HL-60 (cell line): ENCODE data around the gene LDB2.

Source experiments
- DNase-seq, 2 experiments: peaks; one replicate each; pipeline ENCODE4 v3.0.0-alpha.2; 2010 to 2020; ENCODE audit warnings: low read depth in 1 of 2, low spot score in 1 of 2
- H3K27ac ChIP-seq: fragments of 250-450 bp; sonication (Bioruptor Pico); replicated peaks from 2 replicates; pipeline ENCODE4 v1.5.1; 2020; ENCODE audit warnings: mild to moderate bottlenecking, moderate library complexity
- H3K27me3 ChIP-seq: fragments of 250-450 bp; sonication (Bioruptor Pico); 2 replicates; pipeline ENCODE4 v1.5.1; 2021; ENCODE audit warnings: mild to moderate bottlenecking, moderate library complexity; ENCODE audit not compliant: insufficient read depth, poor library complexity, severe bottlenecking
- H3K4me3 ChIP-seq: replicated peaks from 2 replicates; pipeline ENCODE4 v1.5.1; 2011; ENCODE audit warnings: mild to moderate bottlenecking, control low read depth, low read length; ENCODE audit not compliant: insufficient read depth
- GABPA ChIP-seq: IDR thresholded peaks from 2 replicates; pipeline ENCODE4 v1.6.1; 2012; ENCODE audit warnings: low read depth
- POLR2AphosphoS5 ChIP-seq: IDR thresholded peaks from 2 replicates; pipeline ENCODE4 v1.6.1; 2012; ENCODE audit warnings: low read depth
- SPI1 ChIP-seq: IDR thresholded peaks from 2 replicates; pipeline ENCODE4 v1.6.1; 2012; ENCODE audit warnings: low read depth, mild to moderate bottlenecking, borderline replicate concordance
- TF ChIP-seq, protein P1 (sequence below): IDR thresholded peaks from one replicate; pipeline ENCODE4 v1.5.1; 2011; ENCODE audit warnings: low read length, control low read depth, inconsistent platforms; ENCODE audit not compliant: insufficient read depth
- TF ChIP-seq, protein P2 (sequence below): IDR thresholded peaks from 2 replicates; pipeline ENCODE4 v1.6.1; 2012; ENCODE audit warnings: low read depth; ENCODE audit not compliant: insufficient replicate concordance

Gene LDB2

GRCh38 chr4:16732741-16733140 lies 165.7 kb downstream of the LDB2 start:
- TF ChIP-seq, protein P1, sequence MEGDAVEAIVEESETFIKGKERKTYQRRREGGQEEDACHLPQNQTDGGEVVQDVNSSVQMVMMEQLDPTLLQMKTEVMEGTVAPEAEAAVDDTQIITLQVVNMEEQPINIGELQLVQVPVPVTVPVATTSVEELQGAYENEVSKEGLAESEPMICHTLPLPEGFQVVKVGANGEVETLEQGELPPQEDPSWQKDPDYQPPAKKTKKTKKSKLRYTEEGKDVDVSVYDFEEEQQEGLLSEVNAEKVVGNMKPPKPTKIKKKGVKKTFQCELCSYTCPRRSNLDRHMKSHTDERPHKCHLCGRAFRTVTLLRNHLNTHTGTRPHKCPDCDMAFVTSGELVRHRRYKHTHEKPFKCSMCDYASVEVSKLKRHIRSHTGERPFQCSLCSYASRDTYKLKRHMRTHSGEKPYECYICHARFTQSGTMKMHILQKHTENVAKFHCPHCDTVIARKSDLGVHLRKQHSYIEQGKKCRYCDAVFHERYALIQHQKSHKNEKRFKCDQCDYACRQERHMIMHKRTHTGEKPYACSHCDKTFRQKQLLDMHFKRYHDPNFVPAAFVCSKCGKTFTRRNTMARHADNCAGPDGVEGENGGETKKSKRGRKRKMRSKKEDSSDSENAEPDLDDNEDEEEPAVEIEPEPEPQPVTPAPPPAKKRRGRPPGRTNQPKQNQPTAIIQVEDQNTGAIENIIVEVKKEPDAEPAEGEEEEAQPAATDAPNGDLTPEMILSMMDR, result no peak
- TF ChIP-seq, protein P2, sequence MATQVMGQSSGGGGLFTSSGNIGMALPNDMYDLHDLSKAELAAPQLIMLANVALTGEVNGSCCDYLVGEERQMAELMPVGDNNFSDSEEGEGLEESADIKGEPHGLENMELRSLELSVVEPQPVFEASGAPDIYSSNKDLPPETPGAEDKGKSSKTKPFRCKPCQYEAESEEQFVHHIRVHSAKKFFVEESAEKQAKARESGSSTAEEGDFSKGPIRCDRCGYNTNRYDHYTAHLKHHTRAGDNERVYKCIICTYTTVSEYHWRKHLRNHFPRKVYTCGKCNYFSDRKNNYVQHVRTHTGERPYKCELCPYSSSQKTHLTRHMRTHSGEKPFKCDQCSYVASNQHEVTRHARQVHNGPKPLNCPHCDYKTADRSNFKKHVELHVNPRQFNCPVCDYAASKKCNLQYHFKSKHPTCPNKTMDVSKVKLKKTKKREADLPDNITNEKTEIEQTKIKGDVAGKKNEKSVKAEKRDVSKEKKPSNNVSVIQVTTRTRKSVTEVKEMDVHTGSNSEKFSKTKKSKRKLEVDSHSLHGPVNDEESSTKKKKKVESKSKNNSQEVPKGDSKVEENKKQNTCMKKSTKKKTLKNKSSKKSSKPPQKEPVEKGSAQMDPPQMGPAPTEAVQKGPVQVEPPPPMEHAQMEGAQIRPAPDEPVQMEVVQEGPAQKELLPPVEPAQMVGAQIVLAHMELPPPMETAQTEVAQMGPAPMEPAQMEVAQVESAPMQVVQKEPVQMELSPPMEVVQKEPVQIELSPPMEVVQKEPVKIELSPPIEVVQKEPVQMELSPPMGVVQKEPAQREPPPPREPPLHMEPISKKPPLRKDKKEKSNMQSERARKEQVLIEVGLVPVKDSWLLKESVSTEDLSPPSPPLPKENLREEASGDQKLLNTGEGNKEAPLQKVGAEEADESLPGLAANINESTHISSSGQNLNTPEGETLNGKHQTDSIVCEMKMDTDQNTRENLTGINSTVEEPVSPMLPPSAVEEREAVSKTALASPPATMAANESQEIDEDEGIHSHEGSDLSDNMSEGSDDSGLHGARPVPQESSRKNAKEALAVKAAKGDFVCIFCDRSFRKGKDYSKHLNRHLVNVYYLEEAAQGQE, result no peak
- TF ChIP-seq POLR2AphosphoS5, result no peak
- no peak for TF ChIP-seq SPI1
- TF ChIP-seq GABPA, result no peak
- H3K27ac ChIP-seq, result no peak overlapping the region
- no peak for DNase-seq
- H3K27me3 ChIP-seq, result no peaks in the 10 kb centered on the region
- H3K4me3 ChIP-seq, result no peak overlapping the region

GRCh38 chr4:16731776-16732380 lies 166.6 kb downstream of the LDB2 start:
- no peak overlapping the region for H3K4me3 ChIP-seq
- DNase-seq, result no peak
- H3K27ac ChIP-seq, result no peak overlapping the region
- no peaks in the 10 kb centered on the region for H3K27me3 ChIP-seq
- TF ChIP-seq, protein P1, result no peak
- TF ChIP-seq GABPA, result no peak

- no peak overlapping the region for H3K27ac ChIP-seq
- no peaks in the 10 kb centered on the region for H3K27me3 ChIP-seq
- H3K4me3 ChIP-seq, result no peak overlapping the region
- TF ChIP-seq POLR2AphosphoS5 (no peak), SPI1 (no peak), GABPA (no peak)
- TF ChIP-seq, protein P1, result no peak
- TF ChIP-seq, protein P2, result no peak
- DNase-seq, result no peak
Measured at GRCh38 chr4:16730522-16731205, 167.8 kb downstream of the LDB2 start.

DNA sequence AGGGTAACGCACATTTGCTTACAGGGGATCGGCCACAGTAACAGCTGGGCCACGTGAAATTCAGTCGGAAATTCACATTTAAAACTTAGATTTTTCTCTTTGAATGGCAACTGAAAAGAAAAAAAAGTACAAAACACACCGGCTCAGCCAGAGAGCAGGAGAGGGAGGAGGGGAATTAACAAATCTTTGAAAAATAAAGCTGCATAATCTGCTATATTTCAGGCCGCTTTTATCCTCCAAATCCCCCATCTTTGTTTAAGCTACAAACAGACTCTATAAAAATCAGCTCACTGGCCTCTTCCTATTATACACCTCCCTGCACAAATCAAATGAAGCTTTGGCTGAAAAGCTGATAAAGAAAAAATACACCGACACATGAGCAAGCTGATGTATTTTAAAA lies 169.1 kb downstream of the LDB2 start:
- H3K27ac ChIP-seq, result no peak overlapping the region
- no peaks in the 10 kb centered on the region for H3K27me3 ChIP-seq
- no peak overlapping the region for H3K4me3 ChIP-seq
- TF ChIP-seq, protein P2, result no peak
- TF ChIP-seq SPI1 (no peak), GABPA (no peak), POLR2AphosphoS5 (no peak)
- TF ChIP-seq, protein P1, result no peak
- DNase-seq, result no peak
